K562 (cell line): ENCODE data around the gene OR10J4. TPM values are rescaled to one million over a fixed set of nuclear protein-coding genes. Genes with fewer than 3 reads are reported as not detected.

Source experiments
- ATAC-seq: fragments of 200-7000 bp; cut with Tn5 transposase; 3 replicates; pipeline ENCODE4 v1.9.1; 2020; ENCODE audit warnings: moderate library complexity
- BruUV-seq: library from RNA; stranded (reverse); fragments of 400-500 nt; replicated peaks from 2 replicates; lab custom pipeline; 2021; lab: Mats Ljungman, UMichigan
- CTCF ChIA-PET: fragments of 300-600 bp; formaldehyde crosslinking; extraction: SDS; loops from one replicate; lab custom pipeline; 2021; ENCODE audit warnings: low intra/inter-chr PET ratio; lab: Yijun Ruan, JAX
- POLR2A ChIA-PET: fragments of 300-600, 350-650 bp; sonication (Branson Sonifier 250); formaldehyde crosslinking; extraction: SDS; loops from one replicate; lab custom pipeline; 2021; ENCODE audit warnings: antibody characterized with exemption, inconsistent platforms; lab: Yijun Ruan, JAX
- DNase-seq, 4 experiments: peaks; one replicate each; pipeline versions ENCODE4 v3.0.0 to v3.0.0-alpha.2; 2011 to 2018; ENCODE audit warnings: low spot score in 3 of 4, mixed read lengths in 3 of 4; ENCODE audit errors: extremely low read depth in 1 of 4
- FAIRE-seq: peaks from 2 replicates; lab custom pipeline; 2011; peaks lifted over from hg19 to GRCh38; lab: Jason Lieb, UNC
- H2AFZ ChIP-seq: 2 replicates; pipeline ENCODE4 v1.6.0; 2011; ENCODE audit warnings: low read depth, low read length, control low read depth, inconsistent platforms
- H3K27ac ChIP-seq: fragments of 200-600 bp; 3 replicates; pipeline ENCODE4 v1.8.0; 2011; ENCODE audit warnings: low read depth, mild to moderate bottlenecking, control low read depth, inconsistent platforms, low read length, moderate library complexity, mixed read lengths; ENCODE audit errors: extremely low read depth
- H3K27me3 ChIP-seq, 2 experiments: fragments of 300-600 bp in 1 of 2; 2 replicates in 1 of 2; 3 replicates in 1 of 2; pipeline versions ENCODE4 v1.6.0 to v1.8.0; 2011; ENCODE audit warnings: inconsistent platforms in 2 of 2, low read length in 2 of 2, mild to moderate bottlenecking in 1 of 2, mixed read lengths in 1 of 2, moderate library complexity in 1 of 2; ENCODE audit not compliant: control insufficient read depth in 2 of 2, insufficient read depth in 2 of 2
- H3K36me3 ChIP-seq: fragments of 300-600 bp; 3 replicates; pipeline ENCODE4 v1.8.0; 2011; ENCODE audit warnings: mild to moderate bottlenecking, low read length, inconsistent platforms; ENCODE audit not compliant: control insufficient read depth, insufficient read depth
- H3K4me1 ChIP-seq, 2 experiments: fragments of 200-600 bp in 1 of 2; replicated peaks in 1 of 2; 2 replicates in 1 of 2; 3 replicates in 1 of 2; pipeline versions ENCODE4 v1.5.1 to v1.8.0; 2011; ENCODE audit warnings: inconsistent platforms in 2 of 2, low read length in 2 of 2, mild to moderate bottlenecking in 1 of 2, mixed read lengths in 1 of 2, moderate library complexity in 1 of 2; ENCODE audit not compliant: control insufficient read depth in 2 of 2, insufficient read depth in 2 of 2
- H3K4me2 ChIP-seq: 2 replicates; pipeline ENCODE4 v1.6.1; 2011; ENCODE audit warnings: low read length, control low read depth, inconsistent platforms, mixed read lengths; ENCODE audit not compliant: insufficient read depth
- H3K4me3 ChIP-seq: fragments of 200-600 bp; sonication (generic), shearing (Covaris generic); 2 replicates; pipeline ENCODE4 v1.5.1; 2016; ENCODE audit warnings: control low read depth, inconsistent platforms
- H3K79me2 ChIP-seq: fragments of 200-600 bp; 3 replicates; pipeline ENCODE4 v1.8.0; 2011; ENCODE audit warnings: low read length, inconsistent platforms; ENCODE audit not compliant: control insufficient read depth, insufficient read depth
- H3K9ac ChIP-seq, 2 experiments: 2 replicates each; pipeline versions ENCODE4 v1.6.0 to v1.6.1; 2011; ENCODE audit warnings: low read depth in 2 of 2, low read length in 2 of 2, control low read depth in 1 of 2, inconsistent platforms in 1 of 2, mild to moderate bottlenecking in 1 of 2, mixed read lengths in 1 of 2; ENCODE audit not compliant: insufficient read depth in 1 of 2
- H3K9me1 ChIP-seq: one replicate; pipeline ENCODE4 v1.6.0; 2011; ENCODE audit warnings: inconsistent platforms, mild to moderate bottlenecking, low read length, moderate library complexity; ENCODE audit not compliant: control insufficient read depth, insufficient read depth
- H3K9me3 ChIP-seq: replicated peaks from 2 replicates; pipeline ENCODE4 v1.5.1; 2011; ENCODE audit warnings: low read depth, low read length, inconsistent platforms; ENCODE audit not compliant: control insufficient read depth, insufficient read depth
- H4K20me1 ChIP-seq: replicated peaks from 2 replicates; pipeline ENCODE4 v1.6.1; 2011; ENCODE audit warnings: low read length, inconsistent platforms, mixed read lengths; ENCODE audit not compliant: control insufficient read depth, insufficient read depth
- COPS2 ChIP-seq: fragments of 450-650 bp; conservative IDR thresholded peaks from 2 replicates; pipeline ENCODE4 v1.6.1; 2016; ENCODE audit warnings: mild to moderate bottlenecking, moderate library complexity
- CREM ChIP-seq: IDR thresholded peaks from 2 replicates; pipeline ENCODE4 v1.6.1; 2014; ENCODE audit warnings: antibody characterized with exemption, low read depth
- EHMT2 ChIP-seq: fragments of 450-650 bp; IDR thresholded peaks from 2 replicates; pipeline ENCODE4 v1.6.1; 2018; ENCODE audit warnings: antibody characterized with exemption
- ELK3 ChIP-seq: fragments of 450-650 bp; formaldehyde crosslinking; IDR thresholded peaks from 2 replicates; pipeline ENCODE4 v1.4.0; 2020; ENCODE audit warnings: mild to moderate bottlenecking
- NCOR1 ChIP-seq: fragments of 450-650 bp; IDR thresholded peaks from 2 replicates; pipeline ENCODE4 v1.6.1; 2016; ENCODE audit warnings: mild to moderate bottlenecking, moderate library complexity
- PHF21A ChIP-seq: fragments of 450-650 bp; IDR thresholded peaks from 2 replicates; pipeline ENCODE4 v1.6.1; 2017; ENCODE audit warnings: low read depth, borderline replicate concordance
- RNF2 ChIP-seq: sonication (generic); IDR thresholded peaks from 2 replicates; pipeline ENCODE4 v1.6.1; 2016
- TEAD2 ChIP-seq: fragments of 450-650 bp; IDR thresholded peaks from 2 replicates; pipeline ENCODE4 v1.6.1; 2016; ENCODE audit warnings: missing genetic modification characterization, control low read depth, missing compliant biosample characterization
- WHSC1 ChIP-seq: IDR thresholded peaks from one replicate; pipeline ENCODE4 v1.6.1; 2012; ENCODE audit warnings: low read length, control low read depth, inconsistent platforms
- ZC3H11A ChIP-seq: IDR thresholded peaks from 2 replicates; pipeline ENCODE4 v1.6.1; 2012; ENCODE audit warnings: low read depth, low read length, improper control_type of control experiment
- ZNF124 ChIP-seq: sonication (generic); formaldehyde crosslinking; IDR thresholded peaks from 2 replicates; pipeline ENCODE4 v1.8.1; 2022; ENCODE audit warnings: missing genetic modification reagents
- ZNF263 ChIP-seq: sonication (generic); formaldehyde crosslinking; IDR thresholded peaks from 2 replicates; pipeline ENCODE4 v1.8.0; 2022; ENCODE audit warnings: mild to moderate bottlenecking, missing genetic modification reagents, borderline replicate concordance
- ZNF79 ChIP-seq: fragments of 250-450 bp; sonication (Bioruptor Pico); IDR thresholded peaks from 2 replicates; pipeline ENCODE4 v1.4.0; 2020; ENCODE audit warnings: low read depth, mild to moderate bottlenecking, moderate library complexity
- WGBS: fragments of 100-300 bp; shearing (Covaris generic); methylation state at CpG from one replicate; pipeline ENCODE4 v1.1.6; 2016; ENCODE audit warnings: low coverage, mixed read lengths; ENCODE audit not compliant: insufficient coverage; ENCODE audit errors: missing lambda C conversion rate; 5-methylcytosine and 5-hydroxymethylcytosine counted together
- in situ Hi-C: fragments of 300-500 bp; cut with MboI; formaldehyde crosslinking; loops from 4 replicates; pipeline ENCODE4 v1.15.0; 2018; ENCODE audit warnings: inconsistent platforms, mixed read lengths
- intact Hi-C: fragments of 100-400 bp; cut with micrococcal nuclease; formaldehyde crosslinking; loops from 2 replicates; pipeline ENCODE4 v1.14.2; 2022
- polyA plus RNA-seq, 8 experiments: library from polyadenylated mRNA; depleted of rRNA in 4 of 8; stranded (reverse) in 5 of 8; unstranded in 3 of 8; fragments of >200 nt; fragmentation: Nextera tagmentation in 2 of 8; fragmentation: Illumina TruSeq in 1 of 8; extraction: Ambion mirVana in 2 of 8; extraction: Trizol in 1 of 8; gene quantifications; 2 replicates each; pipeline versions ENCODE4 v1.2.1 to v1.2.3, GENCODE V29; 2011 to 2014; ENCODE audit warnings: inconsistent platforms in 1 of 8, missing spikeins in 1 of 8
- total RNA-seq, 7 experiments: library from RNA; depleted of rRNA in 6 of 7; stranded (reverse); fragments of >200 nt in 6 of 7; fragmentation: Illumina TruSeq in 2 of 7; extraction: Trizol in 2 of 7; gene quantifications; 2 replicates each; pipeline versions ENCODE4 v1.2.1 to v1.2.3, GENCODE V29; 2011 to 2021; ENCODE audit warnings: low replicate concordance in 1 of 7

The OR10J4 gene
- total and polyA plus RNA-seq, 9 of the 15 experiments (the other 6 are each of a cell fraction or from before 2014, with no cell fraction given): not detected

GRCh38 chr1:159469921-159470533, 38.0 kb downstream of the OR10J4 start (continued):
- TF ChIP-seq NCOR1: no peak
- TF ChIP-seq ZNF79 (CRISPR knock-in tag): no peak
- no peak for TF ChIP-seq ZNF263 (CRISPR knock-in tag)
- no peak for TF ChIP-seq ZC3H11A
- no peak for TF ChIP-seq PHF21A
- no peak for TF ChIP-seq RNF2
- TF ChIP-seq EHMT2: no peak
- TF ChIP-seq COPS2: no peak
- no peak for TF ChIP-seq ELK3 (CRISPR knock-in tag)
- no peak for TF ChIP-seq WHSC1
- no peak for TF ChIP-seq TEAD2

DNA sequence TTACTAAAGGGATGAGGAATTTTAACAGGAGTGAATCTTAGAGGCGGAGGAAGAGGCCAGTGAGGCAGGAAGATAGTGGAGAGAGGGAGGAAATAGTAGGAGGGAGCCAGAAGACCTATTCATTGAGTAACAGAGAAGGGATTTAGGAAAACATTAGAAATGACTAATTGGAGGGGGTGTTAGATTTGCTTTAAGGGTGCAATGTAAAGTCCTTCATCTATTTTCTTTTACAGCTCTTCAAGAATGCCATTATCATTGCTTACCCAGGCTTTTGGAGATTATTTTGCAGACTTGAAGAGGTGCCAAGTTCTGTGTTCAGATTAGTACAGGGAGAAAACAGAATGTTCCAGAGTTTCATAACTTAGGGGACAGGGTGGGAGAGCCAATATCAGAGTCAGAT, 41.3 kb downstream of the OR10J4 start:
- Histone ChIP-seq H3K9me1 (no peaks in the 10 kb centered on the region), H2AFZ (no peak overlapping the region), H3K9ac (no peak overlapping the region), H3K27ac (no peak overlapping the region), H3K4me2 (no peak overlapping the region), H3K36me3 (no peaks in the 10 kb centered on the region), H3K79me2 (no peaks in the 10 kb centered on the region), H3K9me3 (0 out of 2 replicates have a peak, but pooled peaks cover 2% of the 10 kb centered on the region), H3K4me3 (no peak overlapping the region), H3K27me3 (no peaks in the 10 kb centered on the region), H3K4me1 (no peaks in the 10 kb centered on the region), H4K20me1 (no peaks in the 10 kb centered on the region)
- intact Hi-C loops: no loop called here
- in situ Hi-C loops: no loop called here
- BruUV-seq: no TSS peak
- TF ChIP-seq ZNF124: no peak
- TF ChIP-seq CREM: no peak
- no peak for DNase-seq
- ChIA-PET POLR2A (no interaction called here), CTCF (no interaction called here)
- ATAC-seq: no peak
- WGBS: 0% methylated on average over 1 of the region's 1 CpG
- no peak for FAIRE-seq
